Measurements from ENCODE around the gene SGTA. TPM values are rescaled to one million over a fixed set of nuclear protein-coding genes. Genes with fewer than 3 reads are reported as not detected.

SGTA gene
- total and polyA plus RNA-seq, 2 of the 13 experiments (the other 11 are each of a cell fraction or from before 2014, with no cell fraction given): 43.9 to 47.4 TPM

DNA sequence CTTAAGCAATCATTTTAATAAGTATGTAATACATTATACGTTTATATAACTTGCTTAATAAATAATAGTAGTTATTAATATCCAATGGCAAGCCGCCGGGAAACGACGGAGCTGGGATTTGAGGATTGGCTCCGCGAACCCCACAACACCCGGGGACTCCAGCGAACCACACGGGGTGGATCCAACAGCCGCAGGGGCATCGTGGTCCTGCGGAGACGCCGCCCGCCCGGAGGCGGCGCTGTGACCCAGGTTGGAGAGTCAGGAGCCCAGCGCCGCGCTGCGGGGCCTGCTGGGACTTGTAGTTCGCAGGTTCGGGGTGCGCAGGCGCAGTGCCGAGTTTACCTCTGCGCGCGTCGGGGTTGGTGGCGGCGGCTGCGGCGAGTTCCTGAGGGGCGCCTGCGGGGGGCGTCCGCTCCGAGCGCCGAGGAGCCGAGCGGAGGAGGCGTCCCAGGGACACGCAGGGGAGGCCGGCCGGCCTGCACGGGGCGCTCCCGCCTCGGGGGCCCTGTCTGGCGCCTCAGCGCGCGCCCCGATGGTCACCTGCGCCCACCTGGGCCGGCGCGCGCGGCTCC is 36.6 kb upstream of the SGTA start, which contains the start of gene ZNF554 (continued):
- TF ChIP-seq, protein P1, sequence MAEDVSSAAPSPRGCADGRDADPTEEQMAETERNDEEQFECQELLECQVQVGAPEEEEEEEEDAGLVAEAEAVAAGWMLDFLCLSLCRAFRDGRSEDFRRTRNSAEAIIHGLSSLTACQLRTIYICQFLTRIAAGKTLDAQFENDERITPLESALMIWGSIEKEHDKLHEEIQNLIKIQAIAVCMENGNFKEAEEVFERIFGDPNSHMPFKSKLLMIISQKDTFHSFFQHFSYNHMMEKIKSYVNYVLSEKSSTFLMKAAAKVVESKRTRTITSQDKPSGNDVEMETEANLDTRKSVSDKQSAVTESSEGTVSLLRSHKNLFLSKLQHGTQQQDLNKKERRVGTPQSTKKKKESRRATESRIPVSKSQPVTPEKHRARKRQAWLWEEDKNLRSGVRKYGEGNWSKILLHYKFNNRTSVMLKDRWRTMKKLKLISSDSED (CRISPR knock-in tag; IDR thresholded peaks at IDR 0.05): no peak
- TF ChIP-seq MXD4 (CRISPR knock-in tag; IDR thresholded peaks at IDR 0.05) (peak; percentile 56; the same call in 1 of the 2 replicates), ZNF619 (CRISPR knock-in tag; IDR thresholded peaks at IDR 0.05) (no peak), FOXO1 (CRISPR knock-in tag; IDR thresholded peaks at IDR 0.05) (peak; percentile 75), CHCHD3 (CRISPR knock-in tag; IDR thresholded peaks at IDR 0.05) (no peak), KAT7 (CRISPR knock-in tag; IDR thresholded peaks at IDR 0.05; ENCODE audit: borderline replicate concordance) (peak; percentile 66; the same call in 1 of the 2 replicates), IKZF4 (CRISPR knock-in tag; IDR thresholded peaks at IDR 0.05; ENCODE audit: borderline replicate concordance, low read depth, not compliant biosample characterization) (no peak), MEIS1 (CRISPR knock-in tag; IDR thresholded peaks at IDR 0.05; ENCODE audit: borderline replicate concordance) (0 out of 2 replicates have a peak, but pooled peaks have one; percentile 77), ZNF256 (CRISPR knock-in tag; conservative IDR thresholded peaks at IDR 0.05) (no peak), HOXA9 (CRISPR knock-in tag; IDR thresholded peaks at IDR 0.05; ENCODE audit: borderline replicate concordance) (no peak), IKZF1 (IDR thresholded peaks at IDR 0.05) (no peak), SP5 (CRISPR knock-in tag; IDR thresholded peaks at IDR 0.05; ENCODE audit: borderline replicate concordance, low read depth) (no peak; the same call in 1 of the 2 replicates), ZNF768 (CRISPR knock-in tag; IDR thresholded peaks at IDR 0.05) (peak; percentile 44; the same call in 1 of the 2 replicates), SNAI1 (CRISPR knock-in tag; IDR thresholded peaks at IDR 0.05; ENCODE audit: borderline replicate concordance) (no peak), CHD2 (IDR thresholded peaks at IDR 0.05; ENCODE audit: low read depth, low read length) (peak; percentile 36; the same call in 1 of the 2 replicates)
- TF ChIP-seq, protein P2, sequence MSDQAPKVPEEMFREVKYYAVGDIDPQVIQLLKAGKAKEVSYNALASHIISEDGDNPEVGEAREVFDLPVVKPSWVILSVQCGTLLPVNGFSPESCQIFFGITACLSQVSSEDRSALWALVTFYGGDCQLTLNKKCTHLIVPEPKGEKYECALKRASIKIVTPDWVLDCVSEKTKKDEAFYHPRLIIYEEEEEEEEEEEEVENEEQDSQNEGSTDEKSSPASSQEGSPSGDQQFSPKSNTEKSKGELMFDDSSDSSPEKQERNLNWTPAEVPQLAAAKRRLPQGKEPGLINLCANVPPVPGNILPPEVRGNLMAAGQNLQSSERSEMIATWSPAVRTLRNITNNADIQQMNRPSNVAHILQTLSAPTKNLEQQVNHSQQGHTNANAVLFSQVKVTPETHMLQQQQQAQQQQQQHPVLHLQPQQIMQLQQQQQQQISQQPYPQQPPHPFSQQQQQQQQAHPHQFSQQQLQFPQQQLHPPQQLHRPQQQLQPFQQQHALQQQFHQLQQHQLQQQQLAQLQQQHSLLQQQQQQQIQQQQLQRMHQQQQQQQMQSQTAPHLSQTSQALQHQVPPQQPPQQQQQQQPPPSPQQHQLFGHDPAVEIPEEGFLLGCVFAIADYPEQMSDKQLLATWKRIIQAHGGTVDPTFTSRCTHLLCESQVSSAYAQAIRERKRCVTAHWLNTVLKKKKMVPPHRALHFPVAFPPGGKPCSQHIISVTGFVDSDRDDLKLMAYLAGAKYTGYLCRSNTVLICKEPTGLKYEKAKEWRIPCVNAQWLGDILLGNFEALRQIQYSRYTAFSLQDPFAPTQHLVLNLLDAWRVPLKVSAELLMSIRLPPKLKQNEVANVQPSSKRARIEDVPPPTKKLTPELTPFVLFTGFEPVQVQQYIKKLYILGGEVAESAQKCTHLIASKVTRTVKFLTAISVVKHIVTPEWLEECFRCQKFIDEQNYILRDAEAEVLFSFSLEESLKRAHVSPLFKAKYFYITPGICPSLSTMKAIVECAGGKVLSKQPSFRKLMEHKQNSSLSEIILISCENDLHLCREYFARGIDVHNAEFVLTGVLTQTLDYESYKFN (CRISPR knock-in tag; conservative IDR thresholded peaks at IDR 0.05): peak; percentile 52
- TF ChIP-seq, protein P3, sequence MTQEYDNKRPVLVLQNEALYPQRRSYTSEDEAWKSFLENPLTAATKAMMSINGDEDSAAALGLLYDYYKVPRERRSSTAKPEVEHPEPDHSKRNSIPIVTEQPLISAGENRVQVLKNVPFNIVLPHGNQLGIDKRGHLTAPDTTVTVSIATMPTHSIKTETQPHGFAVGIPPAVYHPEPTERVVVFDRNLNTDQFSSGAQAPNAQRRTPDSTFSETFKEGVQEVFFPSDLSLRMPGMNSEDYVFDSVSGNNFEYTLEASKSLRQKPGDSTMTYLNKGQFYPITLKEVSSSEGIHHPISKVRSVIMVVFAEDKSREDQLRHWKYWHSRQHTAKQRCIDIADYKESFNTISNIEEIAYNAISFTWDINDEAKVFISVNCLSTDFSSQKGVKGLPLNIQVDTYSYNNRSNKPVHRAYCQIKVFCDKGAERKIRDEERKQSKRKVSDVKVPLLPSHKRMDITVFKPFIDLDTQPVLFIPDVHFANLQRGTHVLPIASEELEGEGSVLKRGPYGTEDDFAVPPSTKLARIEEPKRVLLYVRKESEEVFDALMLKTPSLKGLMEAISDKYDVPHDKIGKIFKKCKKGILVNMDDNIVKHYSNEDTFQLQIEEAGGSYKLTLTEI (CRISPR knock-in tag; conservative IDR thresholded peaks at IDR 0.05): no peak
- TF ChIP-seq, protein P4, sequence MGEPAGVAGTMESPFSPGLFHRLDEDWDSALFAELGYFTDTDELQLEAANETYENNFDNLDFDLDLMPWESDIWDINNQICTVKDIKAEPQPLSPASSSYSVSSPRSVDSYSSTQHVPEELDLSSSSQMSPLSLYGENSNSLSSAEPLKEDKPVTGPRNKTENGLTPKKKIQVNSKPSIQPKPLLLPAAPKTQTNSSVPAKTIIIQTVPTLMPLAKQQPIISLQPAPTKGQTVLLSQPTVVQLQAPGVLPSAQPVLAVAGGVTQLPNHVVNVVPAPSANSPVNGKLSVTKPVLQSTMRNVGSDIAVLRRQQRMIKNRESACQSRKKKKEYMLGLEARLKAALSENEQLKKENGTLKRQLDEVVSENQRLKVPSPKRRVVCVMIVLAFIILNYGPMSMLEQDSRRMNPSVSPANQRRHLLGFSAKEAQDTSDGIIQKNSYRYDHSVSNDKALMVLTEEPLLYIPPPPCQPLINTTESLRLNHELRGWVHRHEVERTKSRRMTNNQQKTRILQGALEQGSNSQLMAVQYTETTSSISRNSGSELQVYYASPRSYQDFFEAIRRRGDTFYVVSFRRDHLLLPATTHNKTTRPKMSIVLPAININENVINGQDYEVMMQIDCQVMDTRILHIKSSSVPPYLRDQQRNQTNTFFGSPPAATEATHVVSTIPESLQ (CRISPR knock-in tag; conservative IDR thresholded peaks at IDR 0.05): no peak
- TF ChIP-seq, protein P5, sequence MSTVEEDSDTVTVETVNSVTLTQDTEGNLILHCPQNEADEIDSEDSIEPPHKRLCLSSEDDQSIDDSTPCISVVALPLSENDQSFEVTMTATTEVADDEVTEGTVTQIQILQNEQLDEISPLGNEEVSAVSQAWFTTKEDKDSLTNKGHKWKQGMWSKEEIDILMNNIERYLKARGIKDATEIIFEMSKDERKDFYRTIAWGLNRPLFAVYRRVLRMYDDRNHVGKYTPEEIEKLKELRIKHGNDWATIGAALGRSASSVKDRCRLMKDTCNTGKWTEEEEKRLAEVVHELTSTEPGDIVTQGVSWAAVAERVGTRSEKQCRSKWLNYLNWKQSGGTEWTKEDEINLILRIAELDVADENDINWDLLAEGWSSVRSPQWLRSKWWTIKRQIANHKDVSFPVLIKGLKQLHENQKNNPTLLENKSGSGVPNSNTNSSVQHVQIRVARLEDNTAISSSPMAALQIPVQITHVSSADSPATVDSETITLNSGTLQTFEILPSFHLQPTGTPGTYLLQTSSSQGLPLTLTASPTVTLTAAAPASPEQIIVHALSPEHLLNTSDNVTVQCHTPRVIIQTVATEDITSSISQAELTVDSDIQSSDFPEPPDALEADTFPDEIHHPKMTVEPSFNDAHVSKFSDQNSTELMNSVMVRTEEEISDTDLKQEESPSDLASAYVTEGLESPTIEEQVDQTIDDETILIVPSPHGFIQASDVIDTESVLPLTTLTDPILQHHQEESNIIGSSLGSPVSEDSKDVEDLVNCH (CRISPR knock-in tag; IDR thresholded peaks at IDR 0.05): no peak

Measured in HepG2 (cell line).